OCI-LY7 (cell line): ENCODE results near the gene GNB2. TPM values are rescaled to one million over a fixed set of nuclear protein-coding genes. Genes with fewer than 3 reads are reported as not detected.

Source experiments
- BruUV-seq: library from RNA; stranded (reverse); fragments of 400-500 nt; replicated peaks from 2 replicates; lab custom pipeline; 2021; lab: Mats Ljungman, UMichigan
- CTCF ChIA-PET: fragments of 300-600 bp; sonication (Branson Sonifier 250); formaldehyde crosslinking; loops from one replicate; lab custom pipeline; 2022; ENCODE audit warnings: antibody characterized with exemption; ENCODE audit not compliant: unreplicated experiment; lab: Charles Lee
- POLR2A ChIA-PET: fragments of 300-600 bp; sonication (Branson Sonifier 250); formaldehyde crosslinking; loops from one replicate; lab custom pipeline; 2022; ENCODE audit warnings: antibody characterized with exemption; lab: Charles Lee
- DNase-seq: peaks from one replicate; pipeline ENCODE4 v3.0.0-alpha.2; 2015; ENCODE audit warnings: low spot score
- H2AFZ ChIP-seq: fragments of 200-600 bp; sonication (generic), shearing (Covaris generic); 2 replicates; pipeline ENCODE4 v1.6.1; 2014; ENCODE audit warnings: mild to moderate bottlenecking, antibody characterized with exemption, low read length, moderate library complexity
- H3K27ac ChIP-seq: fragments of 200-600 bp; sonication (generic); 2 replicates; pipeline ENCODE4 v1.5.1; 2014; ENCODE audit warnings: mixed run types, low read depth, mild to moderate bottlenecking, moderate library complexity, low read length, inconsistent platforms; ENCODE audit not compliant: poor library complexity, severe bottlenecking
- H3K36me3 ChIP-seq: fragments of 200-600 bp; sonication (generic); 2 replicates; pipeline ENCODE4 v1.6.1; 2014; ENCODE audit warnings: mild to moderate bottlenecking, antibody characterized with exemption, low read length, moderate library complexity, mixed read lengths; ENCODE audit not compliant: insufficient read depth
- H3K4me1 ChIP-seq: fragments of 200-600 bp; sonication (generic); 2 replicates; pipeline ENCODE4 v1.5.1; 2014; ENCODE audit warnings: mild to moderate bottlenecking, low read length; ENCODE audit not compliant: insufficient read depth, poor library complexity, severe bottlenecking
- H3K4me2 ChIP-seq: fragments of 200-600 bp; sonication (generic); 2 replicates; pipeline ENCODE4 v1.6.1; 2014; ENCODE audit warnings: mild to moderate bottlenecking, low read length
- H3K4me3 ChIP-seq: fragments of 200-600 bp; sonication (generic); 2 replicates; pipeline ENCODE4 v1.5.1; 2014; ENCODE audit warnings: mild to moderate bottlenecking, low read depth, low read length; ENCODE audit not compliant: poor library complexity, severe bottlenecking
- H3K79me2 ChIP-seq: fragments of 200-600 bp; sonication (generic); 2 replicates; pipeline ENCODE4 v1.6.1; 2016; ENCODE audit warnings: low read depth, mild to moderate bottlenecking, low read length, moderate library complexity, mixed read lengths; ENCODE audit not compliant: insufficient read depth
- H3K9me2 ChIP-seq: fragments of 200-600 bp; sonication (generic); 2 replicates; pipeline ENCODE4 v1.6.1; 2016; ENCODE audit warnings: mild to moderate bottlenecking, low read length, mixed read lengths; ENCODE audit not compliant: insufficient read depth
- H3K9me3 ChIP-seq: fragments of 200-600 bp; sonication (generic); 2 replicates; pipeline ENCODE4 v1.6.1; 2014; ENCODE audit warnings: mild to moderate bottlenecking, mixed run types, low read length, mixed read lengths
- H4K20me1 ChIP-seq: fragments of 200-600 bp; sonication (generic); 2 replicates; pipeline ENCODE4 v1.6.1; 2014; ENCODE audit warnings: mild to moderate bottlenecking, antibody characterized with exemption, low read length, moderate library complexity, mixed read lengths; ENCODE audit not compliant: insufficient read depth
- CTCF ChIP-seq: fragments of 200-600 bp; sonication (generic); conservative IDR thresholded peaks from 2 replicates; pipeline ENCODE4 v1.5.1; 2014; ENCODE audit warnings: mild to moderate bottlenecking, antibody characterized with exemption, low read length, moderate library complexity, mixed read lengths
- EZH2phosphoT487 ChIP-seq: fragments of 200-600 bp; sonication (generic); IDR thresholded peaks from 2 replicates; pipeline ENCODE4 v1.6.1; 2018; ENCODE audit warnings: low read depth, borderline replicate concordance, mild to moderate bottlenecking, mixed run types, antibody characterized with exemption, low read length, moderate library complexity, mixed read lengths
- intact Hi-C: fragments of 100-400 bp; cut with micrococcal nuclease; formaldehyde crosslinking; loops from one replicate; pipeline ENCODE4 v1.10.0; 2022; ENCODE audit not compliant: unreplicated experiment
- total RNA-seq, 2 experiments: library from RNA; depleted of rRNA in 1 of 2; stranded (reverse); fragments of >200 nt in 1 of 2; shearing (Covaris generic) in 1 of 2; gene quantifications; 2 replicates each; pipeline ENCODE4 v1.2.3, GENCODE V29; 2014 to 2022

Gene GNB2
- total RNA-seq, 2 experiments from 2014 or later, result 80.4 to 174 TPM

- peak overlapping the region; percentile 79 for H3K4me2 ChIP-seq
- H3K4me3 ChIP-seq, result peak overlapping the region; percentile 73
- no peaks in the 10 kb centered on the region for H3K9me2 ChIP-seq
- H3K27ac ChIP-seq, result peak overlapping the region; percentile 44
- intact Hi-C loops, result loop anchor here (1.0 kb wide), 1 partner anchor 58 kb away; no protein-coding TSS in a partner anchor
- ChIA-PET POLR2A (interaction anchor here (0.6 to 1.8 kb wide), 9 partner anchors 16 to 1167 kb away, joined by 3 to 9 read pairs (median 5); partner anchors contain the start of genes FBXO24, LRCH4 and MOSPD3), CTCF (interaction anchor here (0.6 to 2.7 kb wide), 5 partner anchors 9 to 60 kb away, joined by 3 to 8 read pairs (median 5); partner anchors contain the start of gene MOSPD3)
- H2AFZ ChIP-seq, result peak overlapping the region; percentile 91
- BruUV-seq, result TSS peak; percentile 84
- H3K79me2 ChIP-seq, result no peaks in the 10 kb centered on the region
- H3K4me1 ChIP-seq, result peaks cover 7% of the 10 kb centered on the region
- DNase-seq, result peak; percentile 84
- no peaks in the 10 kb centered on the region for H4K20me1 ChIP-seq
- no peaks in the 10 kb centered on the region for H3K36me3 ChIP-seq
- TF ChIP-seq CTCF (peak; percentile 64), EZH2phosphoT487 (no peak)
- H3K9me3 ChIP-seq, result no peaks in the 10 kb centered on the region
These were observed 40.4 kb upstream of the GNB2 start for GRCh38 chr7:100632951-100633717.

GRCh38 chr7:100639995-100640516 lies 33.5 kb upstream of the GNB2 start:
- Histone ChIP-seq H3K9me3 (no peaks in the 10 kb centered on the region), H3K4me1 (peaks cover 13% of the 10 kb centered on the region), H4K20me1 (no peaks in the 10 kb centered on the region), H3K4me2 (no peak overlapping the region), H3K27ac (no peak overlapping the region), H3K4me3 (no peak overlapping the region), H2AFZ (no peak overlapping the region), H3K79me2 (no peaks in the 10 kb centered on the region), H3K9me2 (no peaks in the 10 kb centered on the region), H3K36me3 (no peaks in the 10 kb centered on the region)
- ChIA-PET CTCF (no interaction called here), POLR2A (interaction anchor here (0.6 kb wide), 1 partner anchor 21 kb away, joined by 3 read pairs; no protein-coding TSS in a partner anchor)
- no TSS peak for BruUV-seq
- no peak for DNase-seq
- TF ChIP-seq CTCF (no peak), EZH2phosphoT487 (no peak)
- intact Hi-C loops, result no loop called here
